Liver (tissue), 9 donors: ENCODE measurements around the gene MEAK7. TPM values are rescaled to one million over a fixed set of nuclear protein-coding genes. Genes with fewer than 3 reads are reported as not detected.
"Not testable (repeated sequence)": the region's sequence is repeated elsewhere in the genome, so short reads cannot be mapped to it uniquely, and the experiment has no call there.

ENCODE experiments used
- DNase-seq: peaks from one replicate; pipeline ENCODE4 v3.0.0-alpha.2; 2017; ENCODE audit warnings: low spot score
- H3K27ac ChIP-seq, 2 donors: one replicate each; pipeline ENCODE4 v1.7.0; 2013; ENCODE audit warnings: inconsistent platforms in 2 of 2, low read length in 2 of 2, control low read depth in 1 of 2, low read depth in 1 of 2, mild to moderate bottlenecking in 1 of 2
- H3K27me3 ChIP-seq, 4 donors: one replicate each; pipeline versions ENCODE4 v1.6.1 to v1.7.0; 2013; ENCODE audit warnings: low read length in 3 of 4, inconsistent platforms in 1 of 4, mild to moderate bottlenecking in 1 of 4, moderate library complexity in 1 of 4; ENCODE audit not compliant: control insufficient read depth in 4 of 4, insufficient read depth in 4 of 4
- H3K36me3 ChIP-seq, 4 donors: one replicate each; pipeline versions ENCODE4 v1.6.1 to v1.7.0; 2013; ENCODE audit warnings: low read length in 3 of 4, mild to moderate bottlenecking in 3 of 4, low read depth in 1 of 4, moderate library complexity in 1 of 4; ENCODE audit not compliant: control insufficient read depth in 4 of 4, insufficient read depth in 3 of 4
- H3K4me1 ChIP-seq, 4 donors: one replicate each; pipeline versions ENCODE4 v1.6.1 to v1.7.0; 2013; ENCODE audit warnings: low read length in 3 of 4, mild to moderate bottlenecking in 3 of 4, moderate library complexity in 1 of 4; ENCODE audit not compliant: control insufficient read depth in 4 of 4, insufficient read depth in 4 of 4
- H3K4me3 ChIP-seq, 3 donors: one replicate each; pipeline versions ENCODE4 v1.6.1 to v1.7.0; 2013; ENCODE audit warnings: low read length in 3 of 3, control low read depth in 1 of 3, low read depth in 1 of 3, mild to moderate bottlenecking in 1 of 3
- H3K9ac ChIP-seq, 2 donors: one replicate each; pipeline ENCODE4 v1.7.0; 2013; ENCODE audit warnings: low read length in 2 of 2, mild to moderate bottlenecking in 2 of 2, moderate library complexity in 2 of 2, control low read depth in 1 of 2, low read depth in 1 of 2
- H3K9me3 ChIP-seq, 4 donors: one replicate each; pipeline versions ENCODE4 v1.6.1 to v1.7.0; 2013; ENCODE audit warnings: low read length in 3 of 4; ENCODE audit not compliant: control insufficient read depth in 4 of 4
- ATF3 ChIP-seq: IDR thresholded peaks from 2 replicates; pipeline ENCODE4 v1.6.1; 2016; ENCODE audit warnings: antibody characterized with exemption
- CTCF ChIP-seq: fragments of 150-350 bp; IDR thresholded peaks from 2 replicates; pipeline ENCODE4 v1.5.1; 2017; ENCODE audit warnings: improper control_type of control experiment, low read depth, low read length; ENCODE audit not compliant: missing input control
- EGR1 ChIP-seq, 2 donors: IDR thresholded peaks; 2 replicates each; pipeline ENCODE4 v1.6.1; 2016 to 2018; ENCODE audit warnings: antibody characterized with exemption in 2 of 2, low read depth in 2 of 2
- FOXA1 ChIP-seq: IDR thresholded peaks from 2 replicates; pipeline ENCODE4 v1.6.1; 2016; ENCODE audit warnings: antibody characterized with exemption
- FOXA2 ChIP-seq: IDR thresholded peaks from 2 replicates; pipeline ENCODE4 v1.6.1; 2016; ENCODE audit warnings: antibody characterized with exemption
- GABPA ChIP-seq, 2 donors: IDR thresholded peaks in 1 of 2; conservative IDR thresholded peaks in 1 of 2; 2 replicates each; pipeline ENCODE4 v1.6.1; 2016; ENCODE audit warnings: antibody characterized with exemption in 2 of 2, mild to moderate bottlenecking in 1 of 2, moderate library complexity in 1 of 2
- HNF4A ChIP-seq, 2 donors: conservative IDR thresholded peaks; 2 replicates each; pipeline ENCODE4 v1.6.1; 2016; ENCODE audit warnings: antibody characterized with exemption in 2 of 2, mild to moderate bottlenecking in 2 of 2
- HNF4G ChIP-seq: IDR thresholded peaks from 2 replicates; pipeline ENCODE4 v1.6.1; 2016; ENCODE audit warnings: antibody characterized with exemption
- JUND ChIP-seq, 2 donors: IDR thresholded peaks; 2 replicates each; pipeline ENCODE4 v1.6.1; 2016; ENCODE audit warnings: antibody characterized with exemption in 2 of 2
- MAX ChIP-seq: IDR thresholded peaks from 2 replicates; pipeline ENCODE4 v1.6.1; 2016; ENCODE audit warnings: antibody characterized with exemption
- NR2F2 ChIP-seq: IDR thresholded peaks from 2 replicates; pipeline ENCODE4 v1.6.1; 2016; ENCODE audit warnings: antibody characterized with exemption
- RAD21 ChIP-seq, 2 donors: IDR thresholded peaks; 2 replicates each; pipeline ENCODE4 v1.6.1; 2016; ENCODE audit warnings: antibody characterized with exemption in 2 of 2, mild to moderate bottlenecking in 2 of 2
- REST ChIP-seq: IDR thresholded peaks from 2 replicates; pipeline ENCODE4 v1.6.1; 2016; ENCODE audit warnings: antibody characterized with exemption, mild to moderate bottlenecking
- RXRA ChIP-seq, 2 donors: IDR thresholded peaks; 2 replicates each; pipeline ENCODE4 v1.6.1; 2017 to 2018; ENCODE audit warnings: antibody characterized with exemption in 2 of 2, mild to moderate bottlenecking in 1 of 2
- SP1 ChIP-seq: IDR thresholded peaks from 2 replicates; pipeline ENCODE4 v1.6.1; 2018; ENCODE audit warnings: antibody characterized with exemption, mild to moderate bottlenecking
- TAF1 ChIP-seq: conservative IDR thresholded peaks from 2 replicates; pipeline ENCODE4 v1.6.1; 2016; ENCODE audit warnings: antibody characterized with exemption, mild to moderate bottlenecking
- YY1 ChIP-seq: IDR thresholded peaks from 2 replicates; pipeline ENCODE4 v1.6.1; 2016; ENCODE audit warnings: antibody characterized with exemption, mild to moderate bottlenecking
- ZBTB33 ChIP-seq: IDR thresholded peaks from 2 replicates; pipeline ENCODE4 v1.6.1; 2016; ENCODE audit warnings: antibody characterized with exemption
- WGBS: extraction: QIAGEN DNeasy Blood & Tissue Kit; methylation state at CpG from one replicate; pipeline ENCODE4 v1.1.7; 2013; 5-methylcytosine and 5-hydroxymethylcytosine counted together
- polyA plus RNA-seq, 2 donors: library from polyadenylated mRNA; stranded (reverse) in 1 of 2; unstranded in 1 of 2; fragments of 200-250 nt in 1 of 2; fragments of >200 nt in 1 of 2; fragmentation: Nextera tagmentation in 1 of 2; extraction: Ambion mirVana in 1 of 2; gene quantifications; one replicate each; pipeline versions ENCODE4 v1.2.1 to v1.2.3, GENCODE V29; 2013 to 2015
- total RNA-seq, 2 donors: library from RNA; depleted of rRNA; stranded (reverse); fragments of >200 nt; gene quantifications; one replicate each; pipeline ENCODE4 v1.2.3, GENCODE V29; 2014
- donor health status: healthy.
- donor health status: healthy.
- donor health status: healthy.
- donor health status: healthy.
- donor health status: healthy.

Gene MEAK7
- total and polyA plus RNA-seq, 4 donors = 1.3 to 4.0 (median 2.2) TPM

GRCh38 chr16:84526794-84527531 is 22.5 kb upstream of the MEAK7 start:
- peak overlapping the region; percentile 44 to 66 for H3K27ac ChIP-seq
- H3K4me1 ChIP-seq = peaks cover 0 to 6% (median 2%) of the 10 kb centered on the region in 4 donors
- no peak for TF ChIP-seq JUND (IDR thresholded peaks at IDR 0.05)
- peak; percentile 13 for TF ChIP-seq NR2F2
- no peak for TF ChIP-seq EGR1 (IDR thresholded peaks at IDR 0.05; ENCODE audit: low read depth in 2 of 2)
- peak; percentile 11 for TF ChIP-seq SP1
- TF ChIP-seq MAX = peak; percentile 19
- no peak for TF ChIP-seq ATF3
- peak in 1 of 2 donors; percentile 4 for TF ChIP-seq RAD21 (IDR thresholded peaks at IDR 0.05)
- no peak for TF ChIP-seq CTCF
- no peak for TF ChIP-seq REST
- TF ChIP-seq FOXA2 = no peak
- TF ChIP-seq FOXA1 = no peak
- TF ChIP-seq YY1 = no peak
- no peak for TF ChIP-seq TAF1
- TF ChIP-seq HNF4A (conservative IDR thresholded peaks at IDR 0.05) = no peak
- no peak for TF ChIP-seq RXRA (IDR thresholded peaks at IDR 0.05)
- TF ChIP-seq ZBTB33 = no peak
- no peak for TF ChIP-seq HNF4G
- no peak for TF ChIP-seq GABPA (IDR thresholded peaks at IDR 0.05 in 1 of 2, conservative IDR thresholded peaks at IDR 0.05 in 1 of 2)
- no peak overlapping the region for H3K4me3 ChIP-seq
- H3K27me3 ChIP-seq = no peaks in the 10 kb centered on the region
- no peaks in the 10 kb centered on the region for H3K36me3 ChIP-seq
- WGBS = 60% methylated on average over 29 of the region's 29 CpGs
- no peak for DNase-seq
- no peak overlapping the region for H3K9ac ChIP-seq
- H3K9me3 ChIP-seq = no peaks in the 10 kb centered on the region

GRCh38 chr16:84524941-84525581 is 20.6 kb upstream of the MEAK7 start:
- not testable (repeated sequence) for H3K4me3 ChIP-seq, H3K4me1 ChIP-seq, H3K9me3 ChIP-seq, H3K27ac ChIP-seq, H3K36me3 ChIP-seq, DNase-seq, H3K9ac ChIP-seq, H3K27me3 ChIP-seq
- 70% methylated on average over 20 of the region's 21 CpGs for WGBS
